ENCODE results near the gene MYO1A. TPM values are rescaled to one million over a fixed set of nuclear protein-coding genes. Genes with fewer than 3 reads are reported as not detected.

Gene MYO1A
- total RNA-seq, 1 donor from 2014 or later = 0.36 TPM

GRCh38 chr12:57092876-57093414 lies 43.0 kb upstream of the MYO1A start:
- H3K4me1 Mint-ChIP-seq (ENCODE audit: unreplicated experiment) = peaks cover 29% of the 10 kb centered on the region
- DNase-seq (ENCODE audit: low spot score) = no peak
- peak overlapping the region; percentile 42 for H3K4me3 Mint-ChIP-seq (ENCODE audit: unreplicated experiment)
- peak overlapping the region; percentile 64 for H3K27ac Mint-ChIP-seq (ENCODE audit: unreplicated experiment)
- TF ChIP-seq, protein P1, sequence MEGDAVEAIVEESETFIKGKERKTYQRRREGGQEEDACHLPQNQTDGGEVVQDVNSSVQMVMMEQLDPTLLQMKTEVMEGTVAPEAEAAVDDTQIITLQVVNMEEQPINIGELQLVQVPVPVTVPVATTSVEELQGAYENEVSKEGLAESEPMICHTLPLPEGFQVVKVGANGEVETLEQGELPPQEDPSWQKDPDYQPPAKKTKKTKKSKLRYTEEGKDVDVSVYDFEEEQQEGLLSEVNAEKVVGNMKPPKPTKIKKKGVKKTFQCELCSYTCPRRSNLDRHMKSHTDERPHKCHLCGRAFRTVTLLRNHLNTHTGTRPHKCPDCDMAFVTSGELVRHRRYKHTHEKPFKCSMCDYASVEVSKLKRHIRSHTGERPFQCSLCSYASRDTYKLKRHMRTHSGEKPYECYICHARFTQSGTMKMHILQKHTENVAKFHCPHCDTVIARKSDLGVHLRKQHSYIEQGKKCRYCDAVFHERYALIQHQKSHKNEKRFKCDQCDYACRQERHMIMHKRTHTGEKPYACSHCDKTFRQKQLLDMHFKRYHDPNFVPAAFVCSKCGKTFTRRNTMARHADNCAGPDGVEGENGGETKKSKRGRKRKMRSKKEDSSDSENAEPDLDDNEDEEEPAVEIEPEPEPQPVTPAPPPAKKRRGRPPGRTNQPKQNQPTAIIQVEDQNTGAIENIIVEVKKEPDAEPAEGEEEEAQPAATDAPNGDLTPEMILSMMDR (IDR thresholded peaks at IDR 0.05; ENCODE audit: unreplicated experiment) = no peak
- H3K27me3 Mint-ChIP-seq (ENCODE audit: unreplicated experiment) = peaks cover 34% of the 10 kb centered on the region
- H3K36me3 Mint-ChIP-seq (ENCODE audit: low read depth, unreplicated experiment) = peaks cover 28% of the 10 kb centered on the region
- no peaks in the 10 kb centered on the region for H3K9me3 Mint-ChIP-seq (ENCODE audit: unreplicated experiment)

DNA sequence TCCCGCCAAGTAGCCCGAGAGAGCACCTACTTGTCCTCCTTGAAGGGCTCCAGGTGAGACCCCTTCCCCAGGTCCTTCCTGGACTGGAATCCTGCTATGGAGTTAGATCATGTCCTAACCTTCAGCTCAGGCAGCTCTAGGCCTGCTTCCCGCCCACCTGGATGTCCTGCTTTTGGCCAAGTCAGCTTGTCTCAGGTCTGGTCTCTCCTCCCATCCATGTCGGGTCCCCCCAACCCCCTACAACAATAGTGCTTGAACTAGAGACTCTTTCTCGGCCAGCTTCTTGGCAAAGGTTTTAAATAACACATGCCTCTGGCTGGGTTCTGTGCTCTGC lies 42.6 kb upstream of the MYO1A start:
- no peak for DNase-seq (ENCODE audit: low spot score)
- Mint-ChIP-seq H3K4me3 (ENCODE audit: unreplicated experiment) (peak overlapping the region; percentile 42), H3K27ac (ENCODE audit: unreplicated experiment) (peak overlapping the region; percentile 64), H3K4me1 (ENCODE audit: unreplicated experiment) (peaks cover 29% of the 10 kb centered on the region), H3K36me3 (ENCODE audit: low read depth, unreplicated experiment) (peaks cover 28% of the 10 kb centered on the region), H3K27me3 (ENCODE audit: unreplicated experiment) (peaks cover 35% of the 10 kb centered on the region), H3K9me3 (ENCODE audit: unreplicated experiment) (no peaks in the 10 kb centered on the region)
- TF ChIP-seq, protein P1 (IDR thresholded peaks at IDR 0.05; ENCODE audit: unreplicated experiment) = no peak

- H3K4me1 Mint-ChIP-seq (ENCODE audit: unreplicated experiment) = peaks cover 29% of the 10 kb centered on the region
These were observed 42.0 kb upstream of the MYO1A start for GRCh38 chr12:57091638-57092528.

GRCh38 chr12:57090924-57091637 lies 41.2 kb upstream of the MYO1A start:
- TF ChIP-seq, protein P1 (IDR thresholded peaks at IDR 0.05; ENCODE audit: unreplicated experiment) = no peak
- Mint-ChIP-seq H3K27ac (ENCODE audit: unreplicated experiment) (peak overlapping the region; percentile 54), H3K4me3 (ENCODE audit: unreplicated experiment) (peak overlapping the region; percentile 94), H3K9me3 (ENCODE audit: unreplicated experiment) (no peaks in the 10 kb centered on the region), H3K36me3 (ENCODE audit: low read depth, unreplicated experiment) (peaks cover 24% of the 10 kb centered on the region), H3K27me3 (ENCODE audit: unreplicated experiment) (peaks cover 35% of the 10 kb centered on the region), H3K4me1 (ENCODE audit: unreplicated experiment) (peaks cover 34% of the 10 kb centered on the region)
- DNase-seq (ENCODE audit: low spot score) = no peak

More at GRCh38 chr12:57091638-57092528, 42.0 kb upstream of the MYO1A start:
- DNase-seq (ENCODE audit: low spot score) = no peak
- Mint-ChIP-seq H3K27me3 (ENCODE audit: unreplicated experiment) (peaks cover 34% of the 10 kb centered on the region), H3K4me3 (ENCODE audit: unreplicated experiment) (peak overlapping the region; percentile 65), H3K36me3 (ENCODE audit: low read depth, unreplicated experiment) (peaks cover 22% of the 10 kb centered on the region), H3K27ac (ENCODE audit: unreplicated experiment) (no peak overlapping the region), H3K9me3 (ENCODE audit: unreplicated experiment) (no peaks in the 10 kb centered on the region)
- TF ChIP-seq, protein P1 (IDR thresholded peaks at IDR 0.05; ENCODE audit: unreplicated experiment) = no peak
